HG03139 (cell line): ENCODE measurements around the gene GRIK3.
"Not testable (repeated sequence)": the region's sequence is repeated elsewhere in the genome, so short reads cannot be mapped to it uniquely, and the experiment has no call there.

Experiments
- ATAC-seq: cut with Tn5 transposase; IDR thresholded peaks from one replicate; pipeline ENCODE4 v1.9.1; 2021; ENCODE audit not compliant: unreplicated experiment

The GRIK3 gene

GRCh38 chr1:36911561-36912364 is 122.6 kb downstream of the GRIK3 start:
- no peak for ATAC-seq

- ATAC-seq: no peak
Observed at GRCh38 chr1:36910886-36911540, 123.3 kb downstream of the GRIK3 start.

DNA sequence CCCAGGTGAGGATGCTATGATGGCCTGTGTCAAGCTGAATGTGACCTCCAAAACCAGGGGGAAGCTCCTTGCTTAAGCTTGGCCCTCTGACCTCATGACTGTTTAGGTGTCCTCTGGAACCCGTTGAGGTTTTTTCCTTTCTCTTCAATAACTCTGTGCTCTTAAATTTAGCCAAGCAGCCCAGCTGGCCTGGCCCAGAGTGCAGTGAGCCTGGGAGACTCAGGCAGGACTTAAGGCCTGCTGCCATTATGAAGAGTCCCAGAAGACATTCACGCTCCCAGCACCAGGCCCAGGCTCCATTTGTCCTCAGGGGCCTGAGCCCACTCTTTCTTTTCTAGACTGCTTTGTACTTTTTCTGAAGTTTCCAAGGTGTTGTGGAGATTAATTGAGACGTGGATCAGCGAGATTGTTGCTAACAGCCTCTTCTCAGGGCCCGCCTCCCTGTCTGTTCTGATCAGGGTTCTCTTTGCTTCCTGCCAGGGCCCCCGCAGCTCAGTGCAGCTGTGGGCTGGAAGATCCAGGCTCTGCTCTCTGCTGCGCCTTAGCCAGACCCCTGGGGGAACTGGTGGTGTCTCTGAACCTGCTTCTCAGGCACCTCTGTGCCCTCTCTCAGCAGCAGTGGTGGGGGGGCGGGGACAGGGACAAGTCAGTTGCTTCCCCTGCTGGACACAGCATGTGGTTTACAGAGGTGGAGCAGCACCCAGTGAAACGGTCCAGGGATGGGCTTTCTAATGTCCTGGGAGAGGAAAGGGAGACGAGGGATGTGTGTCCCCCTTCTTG is 124.2 kb downstream of the GRIK3 start:
- no peak for ATAC-seq

DNA sequence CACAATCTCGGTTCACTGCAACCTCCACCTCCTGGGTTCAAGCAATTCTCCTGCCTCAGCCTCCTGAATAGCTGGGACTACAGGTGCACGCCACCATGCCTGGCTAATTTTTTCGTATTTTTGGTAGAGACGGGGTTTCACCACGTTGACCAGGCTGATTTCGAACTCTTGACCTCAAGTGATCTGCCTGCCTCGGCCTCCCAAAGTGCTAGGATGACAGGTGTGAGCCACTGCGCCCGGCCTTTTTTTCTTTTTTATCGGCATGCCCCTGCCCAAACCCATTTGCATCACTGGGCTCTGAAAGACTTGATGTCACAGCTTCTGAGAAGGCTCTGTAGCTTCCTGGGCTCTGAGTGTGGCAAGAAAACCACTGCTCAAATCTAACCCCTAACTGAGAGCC is 125.0 kb downstream of the GRIK3 start:
- not testable (repeated sequence) for ATAC-seq

DNA sequence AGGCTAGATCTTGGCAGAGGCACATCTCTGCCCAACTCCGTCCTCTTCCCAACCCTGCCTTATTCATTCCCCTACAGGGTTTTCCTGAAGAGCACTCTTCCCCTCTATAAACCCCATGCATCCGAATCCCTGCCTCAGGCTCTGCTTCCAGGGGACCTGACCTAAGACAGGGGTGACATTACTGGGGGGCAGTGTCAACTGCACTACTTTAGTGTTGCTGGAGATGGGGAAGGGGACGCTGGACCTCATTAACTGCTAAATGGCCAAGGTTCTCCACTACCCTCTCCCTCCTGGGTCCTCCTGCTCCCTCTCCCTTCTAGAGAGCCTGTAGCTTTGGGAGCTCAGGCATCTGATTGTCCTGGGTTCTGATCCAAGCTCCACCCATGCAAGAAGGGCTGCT is 126.2 kb downstream of the GRIK3 start:
- ATAC-seq: no peak

DNA sequence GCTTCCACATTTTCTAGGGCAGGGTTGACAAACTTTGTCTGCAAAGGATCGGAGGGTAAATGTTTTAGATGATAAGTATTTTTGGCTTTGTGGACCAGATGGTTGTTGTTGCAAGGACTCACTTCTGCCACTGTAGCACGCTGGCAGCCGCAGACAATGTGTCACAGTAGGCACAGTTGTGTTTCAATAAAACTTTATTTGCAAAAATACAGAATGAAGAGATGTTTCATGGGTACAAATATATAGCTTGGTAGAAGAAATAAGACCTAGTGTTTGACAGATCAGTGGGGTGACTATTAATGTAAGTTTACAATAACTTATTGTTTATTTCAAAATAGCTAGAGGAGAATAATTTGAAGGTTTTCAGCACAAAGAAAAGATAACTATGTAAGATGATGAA is 127.8 kb downstream of the GRIK3 start:
- no peak for ATAC-seq

- ATAC-seq: no peak
Observed at GRCh38 chr1:36905941-36906340, 128.4 kb downstream of the GRIK3 start.

DNA sequence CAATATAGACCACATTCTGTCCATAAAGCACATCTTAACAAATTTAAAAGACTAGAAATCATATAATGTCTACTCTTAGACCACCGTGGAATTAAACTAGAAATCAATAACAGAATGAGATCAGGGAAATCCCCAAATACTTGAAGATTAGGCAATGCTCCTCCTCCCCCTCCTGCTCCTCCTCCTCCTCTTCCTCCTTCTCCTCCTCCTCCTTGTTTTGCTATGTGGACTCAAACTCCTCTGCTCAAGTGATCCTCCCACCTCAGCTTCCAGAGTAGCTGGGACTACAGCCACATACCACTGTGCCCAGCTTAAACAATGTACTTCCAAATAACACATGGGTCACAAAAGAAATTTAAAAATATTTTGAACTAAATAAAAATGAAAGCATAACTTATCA is 134.2 kb downstream of the GRIK3 start:
- ATAC-seq: no peak

GRCh38 chr1:36897813-36898212 is 136.5 kb downstream of the GRIK3 start:
- ATAC-seq: not testable (repeated sequence)

GRCh38 chr1:36894824-36895223 is 139.5 kb downstream of the GRIK3 start:
- no peak for ATAC-seq

- no peak for ATAC-seq
Observed at GRCh38 chr1:36890776-36891175, 143.5 kb downstream of the GRIK3 start.

- ATAC-seq: no peak
Observed at GRCh38 chr1:36889478-36890226, 144.7 kb downstream of the GRIK3 start.

DNA sequence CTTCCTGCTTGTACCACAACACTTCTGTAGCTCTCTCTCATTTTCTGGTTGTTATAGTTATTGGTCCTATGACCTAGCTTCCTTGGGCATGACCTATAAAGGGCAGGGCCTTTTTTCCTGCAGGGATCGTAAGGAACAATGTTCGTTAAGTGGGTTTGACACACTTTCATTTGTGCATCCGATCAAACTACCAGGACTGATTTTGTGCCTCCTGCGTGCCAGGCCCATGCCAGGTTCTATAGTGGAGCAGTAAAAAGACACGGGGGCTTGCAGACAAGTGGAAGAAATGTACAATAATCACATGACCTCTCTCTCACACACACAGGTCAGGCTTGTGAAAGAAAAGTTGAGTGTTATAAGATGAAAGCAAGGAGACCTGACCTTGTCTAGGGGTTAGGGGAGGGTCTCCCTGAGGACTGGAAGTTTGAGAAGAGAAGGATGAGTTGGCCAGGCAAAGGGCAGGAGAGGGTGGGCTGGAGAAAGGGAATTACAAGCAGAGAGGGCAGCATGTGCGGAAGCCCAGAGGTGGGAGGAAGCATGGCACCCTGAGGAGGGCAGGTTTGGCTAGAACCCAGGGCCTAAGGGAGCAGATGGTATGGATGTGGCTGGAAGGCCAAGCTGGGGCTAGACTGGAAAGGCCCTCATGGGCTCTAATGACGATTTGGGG is 145.4 kb downstream of the GRIK3 start:
- ATAC-seq: no peak

DNA sequence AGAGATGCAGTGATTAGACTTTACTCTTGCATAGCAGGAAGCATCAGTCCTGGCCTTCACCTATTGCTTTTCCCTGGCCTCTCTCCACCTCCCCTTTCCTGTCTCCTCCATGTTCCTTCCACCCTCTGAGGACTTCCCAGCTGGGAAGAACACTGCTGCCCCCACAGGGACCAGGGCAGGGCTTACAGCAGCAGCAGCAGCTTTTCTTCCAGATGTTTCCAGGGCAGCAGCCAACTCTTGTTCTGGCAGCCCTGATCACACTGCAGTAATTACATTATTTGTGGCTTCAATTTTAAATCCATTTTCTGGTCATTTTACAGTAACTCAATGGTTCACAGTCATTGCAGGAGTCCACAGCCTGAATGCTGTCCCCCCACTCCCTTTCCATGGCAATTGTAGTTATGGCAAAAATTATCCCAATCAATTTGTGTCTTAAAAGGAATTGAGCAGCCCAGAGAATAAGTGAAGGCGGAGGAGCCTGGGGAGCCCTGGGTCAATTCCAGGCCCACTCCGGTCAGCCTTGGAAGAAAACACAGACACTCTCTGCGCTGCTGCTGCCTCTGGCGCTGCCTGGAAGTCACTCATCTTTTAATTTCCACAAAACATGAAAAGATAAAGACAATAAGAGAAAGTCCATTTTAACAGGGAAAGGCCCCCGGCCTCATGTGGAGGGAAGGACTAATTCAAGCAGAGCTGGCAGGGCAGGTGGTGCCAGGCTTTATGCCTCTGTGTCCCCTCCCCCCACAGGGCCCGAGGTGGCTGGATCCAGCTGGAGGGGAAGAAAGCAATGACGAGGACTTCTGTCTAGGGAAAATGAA is 148.6 kb downstream of the GRIK3 start:
- ATAC-seq: no peak

GRCh38 chr1:36884801-36885200 is 149.5 kb downstream of the GRIK3 start:
- ATAC-seq: no peak

DNA sequence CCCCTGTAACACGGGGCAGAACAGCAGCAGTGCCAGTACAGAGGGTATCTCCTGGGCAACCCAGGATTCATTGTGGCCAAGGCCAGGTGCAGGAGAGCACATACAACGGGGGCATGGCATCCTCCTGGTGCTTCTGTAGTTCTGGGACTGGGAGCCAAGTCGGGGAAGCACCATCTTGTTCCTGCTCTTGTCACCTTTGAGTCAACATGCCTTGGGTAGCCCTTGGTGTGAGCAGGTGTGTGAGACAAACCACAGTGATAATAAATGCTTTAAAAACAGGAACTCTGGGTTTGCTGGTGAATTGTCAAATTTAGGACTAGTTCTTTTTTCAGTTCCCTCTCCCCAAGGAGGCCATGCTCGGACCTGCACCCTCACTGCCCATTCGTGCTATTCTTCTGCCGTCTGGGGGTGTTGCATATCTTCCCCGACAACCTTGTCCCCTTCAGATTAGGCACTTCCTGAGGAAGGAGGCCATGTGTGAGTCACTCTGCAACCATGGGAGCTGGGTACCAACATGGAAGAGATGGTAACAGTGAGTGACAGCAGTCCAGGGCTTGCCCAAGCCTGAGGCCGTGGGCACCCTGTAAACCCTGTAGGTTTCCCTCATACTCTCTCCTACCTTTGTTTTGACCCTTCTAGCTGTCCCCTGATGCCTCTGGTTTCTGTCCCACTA is 150.2 kb downstream of the GRIK3 start:
- ATAC-seq: no peak

DNA sequence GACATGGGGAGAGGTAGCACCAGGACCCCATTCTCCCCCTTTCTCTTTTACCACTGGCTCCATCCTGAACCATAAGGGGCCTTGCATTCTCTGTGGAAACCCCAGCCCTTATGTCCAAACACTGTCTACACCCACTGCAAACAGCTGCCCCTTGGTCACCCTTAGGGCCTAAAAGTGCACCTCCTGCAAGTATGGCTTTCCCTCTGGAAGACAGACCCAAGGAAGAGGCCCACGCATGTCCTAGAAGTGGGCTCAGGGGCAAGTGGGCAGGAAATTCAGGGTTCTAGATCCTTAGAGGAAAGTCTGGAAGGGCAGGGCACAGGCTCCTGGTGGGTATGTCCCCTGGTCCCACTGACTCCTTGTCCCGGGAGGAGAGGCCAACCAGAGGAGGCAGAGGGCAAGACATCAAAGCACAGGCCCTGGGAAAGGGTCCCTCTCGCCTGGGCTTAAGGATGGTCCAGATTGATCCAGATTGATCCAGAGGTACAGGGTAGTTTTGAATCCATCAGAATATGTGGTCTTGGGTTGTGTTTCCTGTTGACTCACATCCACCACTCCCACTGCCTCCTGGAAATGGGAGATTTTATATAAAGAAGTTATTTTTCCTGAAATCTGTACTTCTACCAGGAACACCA is 150.9 kb downstream of the GRIK3 start:
- no peak for ATAC-seq

- no peak for ATAC-seq
Observed at GRCh38 chr1:36882536-36883285, 151.6 kb downstream of the GRIK3 start.
